GM12872 (cell line): Measurements from ENCODE around the gene CRIM1.

Source experiments
- TF ChIP-seq, protein P1 (sequence below): IDR thresholded peaks from 3 replicates; pipeline ENCODE4 v1.5.1; 2011; ENCODE audit warnings: low read depth, mild to moderate bottlenecking, low read length, moderate library complexity; ENCODE audit not compliant: insufficient read depth

The CRIM1 gene, protein sequence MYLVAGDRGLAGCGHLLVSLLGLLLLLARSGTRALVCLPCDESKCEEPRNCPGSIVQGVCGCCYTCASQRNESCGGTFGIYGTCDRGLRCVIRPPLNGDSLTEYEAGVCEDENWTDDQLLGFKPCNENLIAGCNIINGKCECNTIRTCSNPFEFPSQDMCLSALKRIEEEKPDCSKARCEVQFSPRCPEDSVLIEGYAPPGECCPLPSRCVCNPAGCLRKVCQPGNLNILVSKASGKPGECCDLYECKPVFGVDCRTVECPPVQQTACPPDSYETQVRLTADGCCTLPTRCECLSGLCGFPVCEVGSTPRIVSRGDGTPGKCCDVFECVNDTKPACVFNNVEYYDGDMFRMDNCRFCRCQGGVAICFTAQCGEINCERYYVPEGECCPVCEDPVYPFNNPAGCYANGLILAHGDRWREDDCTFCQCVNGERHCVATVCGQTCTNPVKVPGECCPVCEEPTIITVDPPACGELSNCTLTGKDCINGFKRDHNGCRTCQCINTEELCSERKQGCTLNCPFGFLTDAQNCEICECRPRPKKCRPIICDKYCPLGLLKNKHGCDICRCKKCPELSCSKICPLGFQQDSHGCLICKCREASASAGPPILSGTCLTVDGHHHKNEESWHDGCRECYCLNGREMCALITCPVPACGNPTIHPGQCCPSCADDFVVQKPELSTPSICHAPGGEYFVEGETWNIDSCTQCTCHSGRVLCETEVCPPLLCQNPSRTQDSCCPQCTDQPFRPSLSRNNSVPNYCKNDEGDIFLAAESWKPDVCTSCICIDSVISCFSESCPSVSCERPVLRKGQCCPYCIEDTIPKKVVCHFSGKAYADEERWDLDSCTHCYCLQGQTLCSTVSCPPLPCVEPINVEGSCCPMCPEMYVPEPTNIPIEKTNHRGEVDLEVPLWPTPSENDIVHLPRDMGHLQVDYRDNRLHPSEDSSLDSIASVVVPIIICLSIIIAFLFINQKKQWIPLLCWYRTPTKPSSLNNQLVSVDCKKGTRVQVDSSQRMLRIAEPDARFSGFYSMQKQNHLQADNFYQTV

DNA sequence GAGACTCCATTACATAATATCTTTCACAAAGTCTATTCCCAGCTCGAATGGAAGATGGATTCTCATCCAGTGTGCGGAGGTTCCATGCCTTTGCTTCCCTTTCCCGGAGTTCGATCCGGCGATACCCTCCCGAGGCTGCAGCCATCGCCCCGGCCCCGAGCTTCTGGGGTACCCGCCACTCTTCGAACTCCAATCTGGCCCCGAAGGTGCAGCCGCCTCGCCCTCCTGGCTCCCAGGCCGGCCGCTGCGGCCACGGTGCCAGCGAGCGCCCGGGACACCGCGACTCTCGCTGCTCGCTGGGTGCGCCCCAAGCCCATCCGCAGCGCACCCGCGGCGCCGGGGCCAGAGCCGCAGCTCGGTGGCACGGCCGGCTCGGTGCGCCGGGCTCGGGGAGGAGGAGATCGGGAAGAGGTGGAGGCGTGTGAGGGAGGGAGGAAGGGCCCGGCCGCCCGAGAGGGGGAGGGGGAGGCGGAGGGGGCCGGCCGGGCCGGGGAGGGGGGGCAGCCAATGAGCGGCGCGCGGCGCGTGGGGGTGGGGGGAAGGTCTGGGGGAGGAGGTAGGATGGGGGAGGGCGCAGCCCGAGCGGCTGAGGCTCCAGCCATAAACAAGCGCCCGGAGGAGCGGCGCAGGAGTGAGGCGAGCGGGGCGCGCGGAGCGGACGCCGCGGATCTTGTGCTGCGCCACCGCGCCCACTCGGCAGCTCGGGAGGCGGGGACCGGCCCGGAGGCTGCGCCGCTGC lies at the start of gene CRIM1:
Gene CRIM1 (plus strand): TSS at position 628 of the 739 bp plus-strand sequence. CDS start 515 bp downstream, outside the sequence.
- TF ChIP-seq, protein P1, sequence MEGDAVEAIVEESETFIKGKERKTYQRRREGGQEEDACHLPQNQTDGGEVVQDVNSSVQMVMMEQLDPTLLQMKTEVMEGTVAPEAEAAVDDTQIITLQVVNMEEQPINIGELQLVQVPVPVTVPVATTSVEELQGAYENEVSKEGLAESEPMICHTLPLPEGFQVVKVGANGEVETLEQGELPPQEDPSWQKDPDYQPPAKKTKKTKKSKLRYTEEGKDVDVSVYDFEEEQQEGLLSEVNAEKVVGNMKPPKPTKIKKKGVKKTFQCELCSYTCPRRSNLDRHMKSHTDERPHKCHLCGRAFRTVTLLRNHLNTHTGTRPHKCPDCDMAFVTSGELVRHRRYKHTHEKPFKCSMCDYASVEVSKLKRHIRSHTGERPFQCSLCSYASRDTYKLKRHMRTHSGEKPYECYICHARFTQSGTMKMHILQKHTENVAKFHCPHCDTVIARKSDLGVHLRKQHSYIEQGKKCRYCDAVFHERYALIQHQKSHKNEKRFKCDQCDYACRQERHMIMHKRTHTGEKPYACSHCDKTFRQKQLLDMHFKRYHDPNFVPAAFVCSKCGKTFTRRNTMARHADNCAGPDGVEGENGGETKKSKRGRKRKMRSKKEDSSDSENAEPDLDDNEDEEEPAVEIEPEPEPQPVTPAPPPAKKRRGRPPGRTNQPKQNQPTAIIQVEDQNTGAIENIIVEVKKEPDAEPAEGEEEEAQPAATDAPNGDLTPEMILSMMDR, result no peak

DNA sequence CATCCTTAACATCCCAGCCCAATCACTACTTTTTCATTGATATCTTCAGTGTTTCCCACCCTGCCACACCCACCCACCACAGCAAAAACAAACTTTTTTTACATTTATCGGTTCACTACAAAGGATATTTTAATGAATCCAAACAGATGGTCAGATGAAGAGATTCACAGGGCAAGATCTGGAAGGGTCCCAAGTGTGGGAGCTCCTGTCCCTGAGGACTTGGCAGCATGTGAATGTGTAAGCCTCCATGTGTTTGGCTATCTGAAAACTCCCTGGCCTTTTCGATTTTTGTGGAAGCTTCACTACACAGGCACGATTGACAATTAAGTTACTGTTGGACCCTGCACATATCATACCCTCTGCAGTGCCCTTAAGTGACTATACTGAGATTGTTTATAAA lies 48.1 kb upstream of the CRIM1 start:
- TF ChIP-seq, protein P1, result no peak

DNA sequence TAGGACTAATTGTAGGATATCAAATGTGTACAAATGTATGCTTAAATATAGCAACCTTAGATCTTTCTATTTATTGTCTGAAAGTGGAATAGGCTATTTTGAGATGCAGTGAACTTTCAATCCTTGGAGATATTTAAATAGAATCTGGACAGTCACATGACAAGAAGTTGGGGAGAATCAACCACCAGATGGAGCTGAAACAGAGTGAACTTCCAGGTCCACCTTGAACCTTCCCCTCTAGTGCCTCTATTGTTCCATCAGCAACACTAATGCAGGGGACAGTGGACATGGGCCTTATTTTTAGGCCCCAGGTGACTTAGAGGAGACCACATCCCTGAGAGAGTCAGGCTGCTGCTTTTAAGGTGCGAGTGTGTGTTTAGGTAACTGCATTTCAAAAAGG lies 37.0 kb upstream of the CRIM1 start:
- TF ChIP-seq, protein P1, result 0 out of 3 replicates have a peak, but pooled peaks have one; percentile 13

DNA sequence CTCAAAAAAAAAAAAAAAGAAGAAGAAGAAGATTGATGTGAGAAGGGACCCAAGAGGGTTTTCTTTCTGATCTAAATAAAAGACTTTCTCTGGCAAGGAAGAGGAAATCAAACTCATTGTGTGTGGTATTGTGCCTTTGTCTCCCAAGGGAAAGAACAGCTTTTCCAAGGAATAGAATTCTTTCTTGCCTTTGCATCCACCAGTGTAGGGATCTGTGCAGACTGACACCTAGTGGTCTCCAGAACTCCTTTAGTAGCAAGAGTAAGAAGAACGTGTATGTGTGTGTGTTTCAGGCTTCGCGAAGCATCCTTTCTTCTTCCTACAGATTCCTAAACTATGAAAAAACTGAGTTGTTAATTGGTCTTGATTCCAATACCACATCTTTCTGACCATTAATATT lies 33.5 kb upstream of the CRIM1 start:
- TF ChIP-seq, protein P1, result peak; percentile 40

DNA sequence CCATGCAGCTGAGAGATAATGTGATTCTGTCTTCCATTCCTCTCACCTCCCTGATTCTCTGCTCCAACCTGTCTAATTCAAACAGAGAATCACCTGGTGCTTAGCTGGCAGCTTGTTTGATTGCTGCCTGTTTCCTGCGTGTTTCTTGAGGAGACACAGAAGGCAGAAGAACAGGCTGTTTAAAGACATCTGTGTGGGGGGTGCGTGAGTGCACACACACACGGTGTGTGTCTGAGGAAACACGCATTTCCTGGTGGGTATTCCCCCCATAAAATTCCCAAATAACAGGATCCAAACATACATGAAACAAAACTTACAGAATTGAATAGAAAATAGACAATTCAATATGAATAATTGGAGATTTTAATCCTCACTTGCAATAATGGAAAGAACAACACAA lies 29.3 kb upstream of the CRIM1 start:
- TF ChIP-seq, protein P1, result no peak

DNA sequence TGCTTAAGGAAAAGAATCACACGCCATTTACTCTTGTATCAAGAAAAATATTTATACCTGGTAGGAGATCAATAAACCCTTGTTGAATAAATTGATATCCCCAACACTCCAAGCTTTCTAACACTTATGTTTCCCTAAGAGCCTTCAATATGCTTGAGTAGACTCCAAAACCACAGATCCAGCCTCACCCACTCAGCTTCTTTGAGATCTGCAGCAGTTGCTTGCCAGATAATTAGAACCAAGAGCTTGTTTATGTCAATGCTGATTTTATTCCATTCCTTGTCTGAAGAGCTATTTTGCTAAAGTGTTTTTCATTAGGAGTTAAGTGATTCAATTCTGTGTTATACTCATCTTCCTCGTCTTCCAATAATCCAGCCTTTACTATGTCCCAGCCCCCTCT lies 26.3 kb upstream of the CRIM1 start:
- TF ChIP-seq, protein P1, result no peak
